Bronchial epithelial cell (primary cell): ENCODE results near the gene OXGR1. TPM values are rescaled to one million over a fixed set of nuclear protein-coding genes. Genes with fewer than 3 reads are reported as not detected.

Experiments
- DNase-seq: peaks from one replicate; pipeline ENCODE4 v3.0.0-alpha.2; 2010; ENCODE audit warnings: low read depth
- FAIRE-seq: peaks from 2 replicates; lab custom pipeline; 2011; peaks lifted over from hg19 to GRCh38; lab: Jason Lieb, UNC
- H3K27me3 ChIP-seq: 2 replicates; pipeline ENCODE4 v1.5.1; 2011; ENCODE audit warnings: low read length; ENCODE audit not compliant: control insufficient read depth, insufficient read depth
- H3K36me3 ChIP-seq: 2 replicates; pipeline ENCODE4 v1.5.1; 2011; ENCODE audit warnings: low read length; ENCODE audit not compliant: control insufficient read depth, insufficient read depth
- H3K4me3 ChIP-seq: 2 replicates; pipeline ENCODE4 v1.5.1; 2011; ENCODE audit warnings: mild to moderate bottlenecking, low read depth, low read length, control low read depth
- CTCF ChIP-seq: IDR thresholded peaks from 2 replicates; pipeline ENCODE4 v1.5.1; 2011; ENCODE audit warnings: mild to moderate bottlenecking, moderate library complexity, low read length, control low read depth, inconsistent platforms; ENCODE audit not compliant: insufficient read depth, severe bottlenecking
- total RNA-seq: library from RNA; depleted of rRNA; stranded (reverse); fragments of >200 nt; gene quantifications from 2 replicates; pipeline ENCODE4 v1.2.1, GENCODE V29; 2014

Gene OXGR1
- total RNA-seq: not detected in 2 replicates

GRCh38 chr13:96994017-96994857 lies at the start of gene OXGR1:
TSS of gene OXGR1 (minus strand) at chr13:96994476. CDS start at chr13:96987759, 6,717 bp downstream.
- Histone ChIP-seq H3K4me3 (peak within 1 kb of the TSS; percentile 26), H3K27me3 (peaks cover 8% of the 10 kb centered on the region), H3K36me3 (no peaks in the 10 kb centered on the region)
- TF ChIP-seq CTCF: no peak
- no peak for FAIRE-seq
- no peak for DNase-seq

- DNase-seq: peak; percentile 30
- Histone ChIP-seq H3K27me3 (no peaks in the 10 kb centered on the region), H3K4me3 (no peak overlapping the region), H3K36me3 (no peaks in the 10 kb centered on the region)
- TF ChIP-seq CTCF: no peak
- FAIRE-seq: peak; percentile 13
Observed at GRCh38 chr13:97043302-97043701, 49.0 kb upstream of the OXGR1 start.

GRCh38 chr13:97030705-97031452 lies 36.6 kb upstream of the OXGR1 start:
- no peak for FAIRE-seq
- peak; percentile 42 for DNase-seq
- H3K4me3 ChIP-seq: no peak overlapping the region
- no peaks in the 10 kb centered on the region for H3K27me3 ChIP-seq
- H3K36me3 ChIP-seq: no peaks in the 10 kb centered on the region
- TF ChIP-seq CTCF: peak; percentile 17

GRCh38 chr13:97028441-97029299 lies 34.4 kb upstream of the OXGR1 start:
- DNase-seq (peak; percentile 37), FAIRE-seq (no peak)
- Histone ChIP-seq H3K36me3 (no peaks in the 10 kb centered on the region), H3K4me3 (no peak overlapping the region), H3K27me3 (no peaks in the 10 kb centered on the region)
- TF ChIP-seq CTCF: peak; percentile 67

GRCh38 chr13:97027162-97027554 lies 32.9 kb upstream of the OXGR1 start:
- H3K27me3 ChIP-seq: no peaks in the 10 kb centered on the region
- no peak for DNase-seq
- no peak for FAIRE-seq
- no peak overlapping the region for H3K4me3 ChIP-seq
- no peaks in the 10 kb centered on the region for H3K36me3 ChIP-seq
- TF ChIP-seq CTCF: no peak
